ENCODE data around the gene MLN. TPM values are rescaled to one million over a fixed set of nuclear protein-coding genes. Genes with fewer than 3 reads are reported as not detected.

The MLN gene
- total and polyA plus RNA-seq, 2 experiments from 2014 or later, result 0.86 to 2.3 TPM

GRCh38 chr6:33752646-33753015 lies 51.2 kb downstream of the MLN start:
- H3K79me2 ChIP-seq, result no peaks in the 10 kb centered on the region
- no peak for DNase-seq (ENCODE audit: low spot score)
- 100% methylated on average over 1 of the region's 1 CpG for WGBS (ENCODE audit: low lambda C conversion rate, missing lambda C conversion rate)
- H3K4me2 ChIP-seq, result no peak overlapping the region
- H3K36me3 ChIP-seq (replicated peaks; ENCODE audit: insufficient read depth, low read depth), result no peaks in the 10 kb centered on the region
- TF ChIP-seq CTCF (IDR thresholded peaks at IDR 0.05; ENCODE audit: poor library complexity) (no peak), EZH2 (IDR thresholded peaks at IDR 0.05; ENCODE audit: borderline replicate concordance) (no peak), EZH2phosphoT487 (IDR thresholded peaks at IDR 0.05; ENCODE audit: low read depth, severe bottlenecking, unreplicated experiment) (no peak)
- no peaks in the 10 kb centered on the region for H3K27me3 ChIP-seq
- no peak overlapping the region for H2AFZ ChIP-seq
- no peaks in the 10 kb centered on the region for H3K9me2 ChIP-seq (replicated peaks; ENCODE audit: insufficient read depth)
- H4K20me1 ChIP-seq (ENCODE audit: insufficient read depth, poor library complexity, severe bottlenecking), result no peaks in the 10 kb centered on the region
- H3K27ac ChIP-seq, result peak overlapping the region; percentile 62
- no peak overlapping the region for H3K4me3 ChIP-seq
- peaks cover 23% of the 10 kb centered on the region for H3K4me1 ChIP-seq (ENCODE audit: insufficient read depth)
- no peaks in the 10 kb centered on the region for H3K9me3 ChIP-seq (ENCODE audit: low read depth)

GRCh38 chr6:33751771-33752645 lies 51.8 kb downstream of the MLN start:
- peak overlapping the region; percentile 62 for H3K27ac ChIP-seq
- peak; percentile 47 for DNase-seq (ENCODE audit: low spot score)
- no peaks in the 10 kb centered on the region for H4K20me1 ChIP-seq (ENCODE audit: insufficient read depth, poor library complexity, severe bottlenecking)
- H3K4me1 ChIP-seq (ENCODE audit: insufficient read depth), result peaks cover 24% of the 10 kb centered on the region
- TF ChIP-seq EZH2phosphoT487 (IDR thresholded peaks at IDR 0.05; ENCODE audit: low read depth, severe bottlenecking, unreplicated experiment), result no peak
- no peak for TF ChIP-seq EZH2 (IDR thresholded peaks at IDR 0.05; ENCODE audit: borderline replicate concordance)
- no peak for TF ChIP-seq CTCF (IDR thresholded peaks at IDR 0.05; ENCODE audit: poor library complexity)
- no peak overlapping the region for H3K4me2 ChIP-seq
- no peaks in the 10 kb centered on the region for H3K9me3 ChIP-seq (ENCODE audit: low read depth)
- H2AFZ ChIP-seq, result no peak overlapping the region
- H3K36me3 ChIP-seq (replicated peaks; ENCODE audit: insufficient read depth, low read depth), result no peaks in the 10 kb centered on the region
- no peaks in the 10 kb centered on the region for H3K9me2 ChIP-seq (replicated peaks; ENCODE audit: insufficient read depth)
- no peak overlapping the region for H3K4me3 ChIP-seq
- 76% methylated on average over 15 of the region's 15 CpGs for WGBS (ENCODE audit: low lambda C conversion rate, missing lambda C conversion rate)
- H3K79me2 ChIP-seq, result no peaks in the 10 kb centered on the region
- H3K27me3 ChIP-seq, result no peaks in the 10 kb centered on the region

- H3K27ac ChIP-seq, result no peak overlapping the region
- H3K4me1 ChIP-seq (ENCODE audit: insufficient read depth), result peaks cover 40% of the 10 kb centered on the region
- H4K20me1 ChIP-seq (ENCODE audit: insufficient read depth, poor library complexity, severe bottlenecking), result no peaks in the 10 kb centered on the region
- H3K4me3 ChIP-seq, result no peak overlapping the region
- no peaks in the 10 kb centered on the region for H3K36me3 ChIP-seq (replicated peaks; ENCODE audit: insufficient read depth, low read depth)
- TF ChIP-seq CTCF (IDR thresholded peaks at IDR 0.05; ENCODE audit: poor library complexity), result no peak
- TF ChIP-seq EZH2phosphoT487 (IDR thresholded peaks at IDR 0.05; ENCODE audit: low read depth, severe bottlenecking, unreplicated experiment), result no peak
- no peak for TF ChIP-seq EZH2 (IDR thresholded peaks at IDR 0.05; ENCODE audit: borderline replicate concordance)
- WGBS (ENCODE audit: low lambda C conversion rate, missing lambda C conversion rate), result 72% methylated on average over 11 of the region's 11 CpGs
- H3K79me2 ChIP-seq, result no peaks in the 10 kb centered on the region
- no peaks in the 10 kb centered on the region for H3K9me2 ChIP-seq (replicated peaks; ENCODE audit: insufficient read depth)
- H3K4me2 ChIP-seq, result peak overlapping the region; percentile 17
- DNase-seq (ENCODE audit: low spot score), result no peak
- no peak overlapping the region for H2AFZ ChIP-seq
- H3K27me3 ChIP-seq, result no peaks in the 10 kb centered on the region
- H3K9me3 ChIP-seq (ENCODE audit: low read depth), result no peaks in the 10 kb centered on the region
These were observed 53.4 kb downstream of the MLN start for GRCh38 chr6:33750244-33750991.
